Neural progenitor cell (in vitro differentiated cells): ENCODE results near the gene CROCC2.

Source experiments
- CTCF ChIP-seq: fragments of 200-600 bp; sonication (generic); IDR thresholded peaks from 2 replicates; pipeline ENCODE4 v1.5.1; 2017; ENCODE audit warnings: antibody characterized with exemption, mild to moderate bottlenecking
- EZH2 ChIP-seq: fragments of 200-600 bp; sonication (generic); IDR thresholded peaks from 2 replicates; pipeline ENCODE4 v1.6.1; 2017; ENCODE audit warnings: antibody characterized with exemption, mild to moderate bottlenecking, moderate library complexity

- TF ChIP-seq CTCF (no peak), EZH2 (no peak)
Measured at GRCh38 chr2:241003047-241003360, 96.9 kb downstream of the CROCC2 start.
